Measurements from ENCODE around the gene FKBP1A. TPM values are rescaled to one million over a fixed set of nuclear protein-coding genes. Genes with fewer than 3 reads are reported as not detected.

Gene FKBP1A
- total and polyA plus RNA-seq, 12 donors: 110 to 311 (median 140) TPM

GRCh38 chr20:1332749-1333300, 60.0 kb downstream of the FKBP1A start:
- no peak for DNase-seq
- intact Hi-C loops (cut with DNase I): no loop called here
- Histone ChIP-seq H3K27me3 (no peaks in the 10 kb centered on the region), H3K27ac (peak overlapping the region in 7 of 10 donors; percentile 2 to 98 (median 47)), H3K4me3 (no peak overlapping the region), H3K4me1 (peaks cover 19 to 81% (median 66%) of the 10 kb centered on the region in 9 donors), H3K9me3 (no peaks in the 10 kb centered on the region), H3K36me3 (peaks cover 0 to 18% (median 0%) of the 10 kb centered on the region in 9 donors)
- peak in 1 of 8 donors; percentile 3 for ATAC-seq
- no peak for TF ChIP-seq CTCF (IDR thresholded peaks at IDR 0.05)
- WGBS, 2 donors: 83 to 86% methylated on average over 2 of the region's 2 CpGs

- H3K36me3 ChIP-seq: peaks cover 0 to 18% (median 0%) of the 10 kb centered on the region in 9 donors
- H3K9me3 ChIP-seq: no peaks in the 10 kb centered on the region
- DNase-seq (no peak), ATAC-seq (no peak)
- 97 to 99% methylated on average over 6 of the region's 6 CpGs for WGBS, 2 donors
- intact Hi-C loops (cut with DNase I): no loop called here
- peak overlapping the region in 8 of 10 donors; percentile 2 to 99 (median 50) for H3K27ac ChIP-seq
- TF ChIP-seq CTCF (IDR thresholded peaks at IDR 0.05): no peak
- no peaks in the 10 kb centered on the region for H3K27me3 ChIP-seq
- no peak overlapping the region for H3K4me3 ChIP-seq
- H3K4me1 ChIP-seq: peaks cover 13 to 81% (median 66%) of the 10 kb centered on the region in 9 donors
Observed at GRCh38 chr20:1331801-1332453, 60.9 kb downstream of the FKBP1A start.

GRCh38 chr20:1331101-1331500, 61.8 kb downstream of the FKBP1A start:
- H3K9me3 ChIP-seq: no peaks in the 10 kb centered on the region
- DNase-seq (no peak), ATAC-seq (no peak)
- peaks cover 19 to 81% (median 66%) of the 10 kb centered on the region in 9 donors for H3K4me1 ChIP-seq
- no peak overlapping the region for H3K4me3 ChIP-seq
- peaks cover 0 to 18% (median 0%) of the 10 kb centered on the region in 9 donors for H3K36me3 ChIP-seq
- intact Hi-C loops (cut with DNase I): no loop called here
- no peaks in the 10 kb centered on the region for H3K27me3 ChIP-seq
- 92 to 94% methylated on average over 2 of the region's 2 CpGs for WGBS, 2 donors
- peak overlapping the region in 9 of 10 donors; percentile 89 to 100 (median 99) for H3K27ac ChIP-seq
- no peak for TF ChIP-seq CTCF (IDR thresholded peaks at IDR 0.05)

GRCh38 chr20:1330075-1330830, 62.6 kb downstream of the FKBP1A start:
- WGBS, 2 donors: 34 to 36% methylated on average over 6 of the region's 6 CpGs
- Histone ChIP-seq H3K36me3 (peaks cover 0 to 18% (median 0%) of the 10 kb centered on the region in 9 donors), H3K27ac (peak overlapping the region in 9 of 10 donors; percentile 89 to 100 (median 99)), H3K4me1 (peaks cover 19 to 77% (median 66%) of the 10 kb centered on the region in 9 donors), H3K27me3 (no peaks in the 10 kb centered on the region), H3K4me3 (no peak overlapping the region), H3K9me3 (no peaks in the 10 kb centered on the region)
- DNase-seq (peak; percentile 63 to 70), ATAC-seq (peak; percentile 17 to 79 (median 64))
- intact Hi-C loops (cut with DNase I): no loop called here
- TF ChIP-seq CTCF (IDR thresholded peaks at IDR 0.05): no peak

Measured in heart right ventricle (tissue), 16 donors.